IMR-90 (cell line): ENCODE results near the gene DUSP28. TPM values are rescaled to one million over a fixed set of nuclear protein-coding genes. Genes with fewer than 3 reads are reported as not detected.

Experiments used
- ATAC-seq: fragments of 200-7000 bp; cut with Tn5 transposase; 2 replicates; pipeline ENCODE4 v1.9.1; 2020; ENCODE audit warnings: low read depth, mild to moderate bottlenecking, moderate library complexity
- BruUV-seq: library from RNA; stranded (reverse); fragments of 400-500 nt; replicated peaks from 2 replicates; lab custom pipeline; 2021; lab: Mats Ljungman, UMichigan
- CTCF ChIA-PET: fragments of 300-600 bp; formaldehyde crosslinking; extraction: SDS; loops from one replicate; lab custom pipeline; 2021; ENCODE audit warnings: antibody characterized with exemption; lab: Yijun Ruan, JAX
- POLR2A ChIA-PET: fragments of 300-600 bp; sonication (Branson Sonifier 250); formaldehyde crosslinking; loops from one replicate; lab custom pipeline; 2022; ENCODE audit warnings: antibody characterized with exemption; ENCODE audit not compliant: unreplicated experiment; lab: Charles Lee
- DNase-seq: peaks from one replicate; pipeline ENCODE4 v3.0.0; 2013
- H2AFZ ChIP-seq: replicated peaks from 2 replicates; pipeline ENCODE3; 2013; ENCODE audit warnings: low read length, mild to moderate bottlenecking; ENCODE audit not compliant: poor library complexity
- H2AK5ac ChIP-seq: 2 replicates; pipeline ENCODE4 v1.6.1; 2013; ENCODE audit warnings: low read depth, low read length, inconsistent platforms
- H2AK9ac ChIP-seq: replicated peaks from 2 replicates; pipeline ENCODE3; 2013; ENCODE audit warnings: mild to moderate bottlenecking, low read depth, low read length, moderate library complexity; ENCODE audit not compliant: poor library complexity
- H2BK120ac ChIP-seq: 2 replicates; pipeline ENCODE4 v1.6.1; 2013; ENCODE audit warnings: low read depth, low read length, inconsistent platforms
- H2BK15ac ChIP-seq: 3 replicates; pipeline ENCODE4 v1.6.1; 2013; ENCODE audit warnings: low read depth, low read length, inconsistent platforms
- H2BK20ac ChIP-seq: 2 replicates; pipeline ENCODE4 v1.6.1; 2013; ENCODE audit warnings: low read depth, mild to moderate bottlenecking, inconsistent platforms, low read length, moderate library complexity
- H2BK5ac ChIP-seq: 2 replicates; pipeline ENCODE4 v1.6.1; 2013; ENCODE audit warnings: mild to moderate bottlenecking, low read depth, low read length, inconsistent platforms; ENCODE audit not compliant: poor library complexity, severe bottlenecking
- H3K14ac ChIP-seq: replicated peaks from 2 replicates; pipeline ENCODE4 v1.6.1; 2013; ENCODE audit warnings: low read depth, low read length, inconsistent platforms
- H3K18ac ChIP-seq: 2 replicates; pipeline ENCODE4 v1.6.1; 2013; ENCODE audit warnings: low read depth, low read length, control low read depth
- H3K23ac ChIP-seq: 2 replicates; pipeline ENCODE4 v1.6.1; 2013; ENCODE audit warnings: low read depth, low read length, inconsistent platforms
- H3K27ac ChIP-seq: 2 replicates; pipeline ENCODE4 v1.5.1; 2013; ENCODE audit warnings: mild to moderate bottlenecking, control low read depth, low read length; ENCODE audit not compliant: insufficient read depth
- H3K27me3 ChIP-seq: 2 replicates; pipeline ENCODE4 v1.6.1; 2013; ENCODE audit warnings: low read length; ENCODE audit not compliant: control insufficient read depth, insufficient read depth
- H3K36me3 ChIP-seq: 2 replicates; pipeline ENCODE4 v1.6.1; 2013; ENCODE audit warnings: low read length, mixed read lengths; ENCODE audit not compliant: control insufficient read depth, insufficient read depth
- H3K4ac ChIP-seq: 2 replicates; pipeline ENCODE4 v1.6.1; 2013; ENCODE audit warnings: low read depth, low read length, inconsistent platforms
- H3K4me1 ChIP-seq: 2 replicates; pipeline ENCODE4 v1.6.1; 2013; ENCODE audit warnings: low read length, mixed read lengths; ENCODE audit not compliant: control insufficient read depth, insufficient read depth
- H3K4me2 ChIP-seq: 2 replicates; pipeline ENCODE4 v1.6.1; 2013; ENCODE audit warnings: low read depth, mild to moderate bottlenecking, control low read depth, low read length, moderate library complexity
- H3K4me3 ChIP-seq: 2 replicates; pipeline ENCODE4 v1.5.1; 2013; ENCODE audit warnings: low read depth, mild to moderate bottlenecking, control low read depth, low read length, moderate library complexity; ENCODE audit not compliant: insufficient read depth
- H3K56ac ChIP-seq: 2 replicates; pipeline ENCODE4 v1.6.1; 2013; ENCODE audit warnings: low read length, inconsistent platforms; ENCODE audit not compliant: insufficient read depth; ENCODE audit errors: extremely low read depth
- H3K79me1 ChIP-seq, 2 experiments: 2 replicates each; pipeline ENCODE4 v1.6.1; 2013; ENCODE audit warnings: low read length in 2 of 2, inconsistent platforms in 1 of 2, low read depth in 1 of 2
- H3K9ac ChIP-seq: 2 replicates; pipeline ENCODE4 v1.6.1; 2013; ENCODE audit warnings: low read depth, low read length, control low read depth
- H3K9me1 ChIP-seq: 2 replicates; pipeline ENCODE4 v1.6.1; 2013; ENCODE audit warnings: low read length, inconsistent platforms; ENCODE audit not compliant: insufficient read depth
- H3K9me3 ChIP-seq: 2 replicates; pipeline ENCODE4 v1.6.1; 2013; ENCODE audit warnings: low read length; ENCODE audit not compliant: control insufficient read depth, insufficient read depth
- H4K20me1 ChIP-seq: 2 replicates; pipeline ENCODE4 v1.6.1; 2013; ENCODE audit warnings: low read length, inconsistent platforms; ENCODE audit not compliant: insufficient read depth
- H4K5ac ChIP-seq: 2 replicates; pipeline ENCODE4 v1.6.1; 2013; ENCODE audit warnings: mild to moderate bottlenecking, low read depth, low read length, control low read depth
- H4K8ac ChIP-seq, 2 experiments: 2 replicates each; pipeline ENCODE4 v1.6.1; 2013; ENCODE audit warnings: low read depth in 2 of 2, low read length in 2 of 2, control low read depth in 1 of 2, inconsistent platforms in 1 of 2
- H4K91ac ChIP-seq: 2 replicates; pipeline ENCODE4 v1.6.1; 2013; ENCODE audit warnings: low read depth, low read length, inconsistent platforms; ENCODE audit not compliant: insufficient read depth
- BHLHE40 ChIP-seq: fragments of 150-350 bp; IDR thresholded peaks from 2 replicates; pipeline ENCODE4 v1.6.1; 2016; ENCODE audit warnings: mild to moderate bottlenecking, low read depth, low read length
- MAFK ChIP-seq: IDR thresholded peaks from 2 replicates; pipeline ENCODE4 v1.6.1; 2012; ENCODE audit warnings: low read depth, low read length, improper control_type of control experiment
- SMC3 ChIP-seq: fragments of 150-350 bp; IDR thresholded peaks from 2 replicates; pipeline ENCODE4 v1.6.1; 2016; ENCODE audit warnings: low read depth, mild to moderate bottlenecking, antibody characterized with exemption, low read length, moderate library complexity
- whole genome bisulfite sequencing, 2 experiments: methylation state at CpG; one replicate each; pipeline versions ENCODE4 v1.1.5 to v1.1.7; 2013; ENCODE audit warnings: missing lambda C conversion rate in 2 of 2; ENCODE audit not compliant: insufficient read length in 1 of 2; ENCODE audit errors: extremely low coverage in 2 of 2; 5-methylcytosine and 5-hydroxymethylcytosine counted together
- dilution Hi-C: fragments of 300-500 bp; cut with HindIII; formaldehyde crosslinking; loops from one replicate; pipeline ENCODE4 v1.14.3; 2018; ENCODE audit warnings: low sequenced_read_pairs; ENCODE audit not compliant: unreplicated experiment
- in situ Hi-C: fragments of 300-500 bp; cut with MboI; formaldehyde crosslinking; loops from 3 replicates; pipeline ENCODE4 v1.14.3; 2019; ENCODE audit warnings: low sequenced_read_pairs, inconsistent platforms, mixed read lengths
- intact Hi-C: fragments of 100-400 bp; cut with micrococcal nuclease; formaldehyde crosslinking; loops from 2 replicates; pipeline ENCODE4 v1.10.0; 2022
- polyA plus RNA-seq, 3 experiments: library from polyadenylated mRNA; depleted of rRNA; stranded (reverse); fragments of >200 nt; gene quantifications; 2 replicates each; pipeline ENCODE4 v1.2.3, GENCODE V29; 2012; ENCODE audit warnings: low replicate concordance in 1 of 3
- total RNA-seq: library from RNA; depleted of rRNA; stranded (reverse); fragments of >200 nt; gene quantifications from 2 replicates; pipeline ENCODE4 v1.2.3, GENCODE V29; 2012

DUSP28 gene
- total and polyA plus RNA-seq, 2 of the 4 experiments (the other 2 are of a cell fraction), result 1.1 to 3.3 TPM

GRCh38 chr2:240532031-240532775 lies 28.0 kb upstream of the DUSP28 start:
- no TSS peak for BruUV-seq
- Histone ChIP-seq H3K56ac (no peak overlapping the region), H3K36me3 (peaks cover 3% of the 10 kb centered on the region; the same call in 1 of the 2 replicates), H3K4me1 (no peaks in the 10 kb centered on the region), H4K20me1 (no peaks in the 10 kb centered on the region), H4K8ac (no peak overlapping the region), H2AFZ (no peak overlapping the region), H4K5ac (no peak overlapping the region), H2BK120ac (no peak overlapping the region), H2BK15ac (no peak overlapping the region), H3K4me3 (no peak overlapping the region), H3K27ac (no peak overlapping the region), H3K9me3 (peaks cover 8% of the 10 kb centered on the region), H3K27me3 (no peaks in the 10 kb centered on the region), H2BK5ac (no peak overlapping the region), H3K9ac (no peak overlapping the region), H3K23ac (no peak overlapping the region), H3K14ac (no peak overlapping the region), H3K4ac (no peak overlapping the region), H3K79me1 (peaks cover 0 to 7% of the 10 kb centered on the region in 2 experiments; a peak in 1 of 4 replicates), H3K18ac (no peak overlapping the region), H2AK9ac (no peak overlapping the region), H2BK20ac (no peak overlapping the region), H2AK5ac (no peak overlapping the region), H3K9me1 (no peaks in the 10 kb centered on the region), H4K91ac (no peak overlapping the region), H3K4me2 (no peak overlapping the region)
- dilution Hi-C loops (no loop called here), intact Hi-C loops (no loop called here), in situ Hi-C loops (no loop called here)
- no peak for TF ChIP-seq BHLHE40
- peak; percentile 19; the same call in 1 of the 2 replicates for TF ChIP-seq MAFK
- TF ChIP-seq SMC3, result no peak
- no peak for ATAC-seq
- ChIA-PET POLR2A (no interaction called here), CTCF (no interaction called here)
- DNase-seq, result no peak
- no CpG with 5 or more reads among the region's 1 CpG for WGBS, 2 experiments
